Measurements from ENCODE around the gene SURF2. TPM values are rescaled to one million over a fixed set of nuclear protein-coding genes. Genes with fewer than 3 reads are reported as not detected.
"Not testable (repeated sequence)": the region's sequence is repeated elsewhere in the genome, so short reads cannot be mapped to it uniquely, and the experiment has no call there.

The SURF2 gene
- total RNA-seq, 4 donors from 2014 or later = 8.4 to 25.5 (median 13.4) TPM

DNA sequence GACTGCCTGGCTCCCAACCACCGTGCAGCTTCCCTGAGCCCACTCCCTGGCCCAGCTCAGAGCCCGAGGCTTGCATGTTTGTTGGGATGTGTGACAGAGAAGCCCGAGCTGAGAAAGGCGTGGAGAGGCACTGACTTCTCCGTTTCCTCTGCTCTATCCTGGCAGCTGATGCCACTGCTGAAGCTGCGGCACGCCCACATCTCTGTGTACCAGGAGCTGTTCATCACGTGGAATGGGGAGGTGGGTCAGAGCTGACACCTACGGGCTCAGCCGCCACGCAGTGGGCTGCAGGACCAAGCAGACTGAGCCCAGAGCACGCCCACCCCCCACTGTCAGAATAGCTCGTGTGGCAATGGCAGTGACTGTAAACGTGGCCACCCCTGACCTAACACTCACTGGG, 29.1 kb downstream of the SURF2 start:
- ATAC-seq (ENCODE audit: low FRiP score) (no peak), DNase-seq (ENCODE audit: low spot score) (no peak)
- TF ChIP-seq, protein P1, sequence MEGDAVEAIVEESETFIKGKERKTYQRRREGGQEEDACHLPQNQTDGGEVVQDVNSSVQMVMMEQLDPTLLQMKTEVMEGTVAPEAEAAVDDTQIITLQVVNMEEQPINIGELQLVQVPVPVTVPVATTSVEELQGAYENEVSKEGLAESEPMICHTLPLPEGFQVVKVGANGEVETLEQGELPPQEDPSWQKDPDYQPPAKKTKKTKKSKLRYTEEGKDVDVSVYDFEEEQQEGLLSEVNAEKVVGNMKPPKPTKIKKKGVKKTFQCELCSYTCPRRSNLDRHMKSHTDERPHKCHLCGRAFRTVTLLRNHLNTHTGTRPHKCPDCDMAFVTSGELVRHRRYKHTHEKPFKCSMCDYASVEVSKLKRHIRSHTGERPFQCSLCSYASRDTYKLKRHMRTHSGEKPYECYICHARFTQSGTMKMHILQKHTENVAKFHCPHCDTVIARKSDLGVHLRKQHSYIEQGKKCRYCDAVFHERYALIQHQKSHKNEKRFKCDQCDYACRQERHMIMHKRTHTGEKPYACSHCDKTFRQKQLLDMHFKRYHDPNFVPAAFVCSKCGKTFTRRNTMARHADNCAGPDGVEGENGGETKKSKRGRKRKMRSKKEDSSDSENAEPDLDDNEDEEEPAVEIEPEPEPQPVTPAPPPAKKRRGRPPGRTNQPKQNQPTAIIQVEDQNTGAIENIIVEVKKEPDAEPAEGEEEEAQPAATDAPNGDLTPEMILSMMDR (IDR thresholded peaks at IDR 0.05) = no peak

DNA sequence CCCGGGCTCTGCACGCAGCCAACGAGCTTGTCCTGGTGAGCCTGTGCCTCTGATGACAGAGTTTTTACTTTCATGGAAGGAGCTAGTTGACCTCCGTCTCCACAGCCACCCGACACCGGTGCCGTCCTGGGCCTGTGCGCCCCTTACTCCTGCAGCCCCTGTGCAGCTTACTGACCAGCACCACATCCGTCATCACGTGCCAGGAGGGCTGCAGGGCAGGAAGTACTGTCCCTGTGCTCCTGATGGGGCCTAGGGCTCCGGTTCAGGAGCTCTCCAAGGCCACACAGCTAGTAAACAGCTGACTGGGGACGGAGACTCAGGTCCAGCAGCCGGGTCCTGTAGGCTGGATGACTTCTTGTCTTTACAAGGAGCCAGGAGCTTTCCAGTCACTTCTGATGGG, 30.0 kb downstream of the SURF2 start:
- DNase-seq (ENCODE audit: low spot score) (no peak), ATAC-seq (ENCODE audit: low FRiP score) (no peak)
- TF ChIP-seq, protein P1 (IDR thresholded peaks at IDR 0.05) = no peak

DNA sequence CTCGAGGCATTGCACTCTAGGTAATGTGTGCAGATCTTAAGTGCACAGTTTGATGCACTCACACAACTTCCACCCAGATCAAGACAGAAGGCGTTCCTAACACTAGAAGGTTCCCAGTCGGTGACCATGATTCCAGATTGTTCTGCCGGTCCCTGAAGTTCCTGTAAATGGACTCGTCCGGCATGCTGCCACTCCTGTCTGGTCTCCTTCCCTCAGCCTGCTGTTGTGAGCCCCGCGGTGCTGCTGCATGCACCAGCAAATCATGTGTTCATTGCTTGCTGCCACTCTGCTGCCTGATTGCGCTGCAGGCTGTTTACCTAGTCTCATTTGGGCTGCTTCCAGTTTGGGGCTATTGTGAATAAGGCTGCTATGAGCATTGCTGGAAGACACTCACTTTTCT, 31.3 kb downstream of the SURF2 start:
- TF ChIP-seq, protein P1 (IDR thresholded peaks at IDR 0.05) = no peak
- no peak for DNase-seq (ENCODE audit: low spot score)
- no peak for ATAC-seq (ENCODE audit: low FRiP score)

DNA sequence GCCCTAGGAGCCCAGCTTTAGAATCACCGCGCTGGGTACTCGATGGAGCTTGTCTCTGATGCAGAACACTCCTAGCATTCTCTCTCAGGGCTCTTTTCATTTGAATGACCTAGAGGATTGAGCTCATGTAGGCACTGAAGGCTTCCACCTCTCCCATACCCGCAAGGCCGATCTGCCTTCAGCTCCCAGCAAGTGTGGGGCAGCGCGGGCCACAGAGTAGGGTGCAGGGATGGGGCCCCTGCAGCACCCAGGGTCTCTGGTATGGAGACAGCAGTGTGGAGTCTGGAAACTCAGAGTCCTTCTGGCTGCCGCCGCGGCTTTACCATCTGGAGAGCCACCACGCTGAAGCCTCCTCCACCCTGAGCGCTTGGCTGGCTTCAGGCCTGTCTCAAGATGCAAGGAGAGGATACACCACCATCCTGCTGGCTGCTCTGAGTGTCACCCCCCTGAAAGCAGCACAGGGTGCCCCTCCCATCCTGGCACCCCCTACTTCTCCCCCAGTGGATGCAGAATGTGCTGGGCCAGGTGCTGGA, 32.7 kb downstream of the SURF2 start:
- TF ChIP-seq, protein P1 (IDR thresholded peaks at IDR 0.05) = no peak
- ATAC-seq (ENCODE audit: low FRiP score) = no peak
- no peak for DNase-seq (ENCODE audit: low spot score)

DNA sequence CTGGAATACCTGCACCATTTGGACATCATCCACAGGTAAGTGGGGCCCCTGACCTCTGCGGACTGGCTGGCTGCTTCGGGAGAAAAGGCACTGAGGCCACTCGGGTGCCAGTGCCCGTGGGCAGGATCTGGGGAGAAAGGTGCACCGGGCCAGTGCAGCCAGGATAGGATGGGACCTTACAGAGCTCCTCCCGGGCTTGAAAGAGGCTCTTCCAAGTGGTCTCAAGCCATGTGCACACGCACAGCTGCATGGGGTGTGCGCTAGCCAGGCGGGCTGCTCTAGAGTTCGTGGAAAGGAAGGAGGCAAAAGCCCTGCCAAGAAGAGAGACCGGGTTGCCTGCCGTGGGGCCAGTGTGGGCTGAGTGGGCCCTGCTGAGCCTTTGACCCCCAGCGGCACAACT, 33.2 kb downstream of the SURF2 start:
- DNase-seq (ENCODE audit: low spot score) = no peak
- TF ChIP-seq, protein P1 (IDR thresholded peaks at IDR 0.05) = no peak
- no peak for ATAC-seq (ENCODE audit: low FRiP score)

DNA sequence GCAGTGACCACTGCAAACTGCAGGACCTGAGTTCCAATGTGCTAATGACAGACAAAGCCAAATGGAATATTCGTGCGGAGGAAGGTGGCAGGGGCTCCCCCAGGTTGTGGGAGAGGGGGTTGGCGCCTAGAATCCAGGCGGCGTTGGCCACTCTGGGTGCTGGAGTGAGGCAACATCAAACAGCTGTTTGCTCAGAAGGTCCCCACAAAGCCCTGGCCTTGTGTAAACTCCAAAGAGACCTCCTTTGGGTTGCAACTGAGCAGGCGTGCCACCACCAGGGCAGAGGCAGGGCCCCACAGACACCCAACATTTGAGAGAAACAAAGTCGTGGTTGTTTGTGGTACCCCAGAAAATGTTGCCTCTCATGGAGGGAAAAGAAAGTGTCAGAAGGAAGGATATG, 34.4 kb downstream of the SURF2 start:
- TF ChIP-seq, protein P1 (IDR thresholded peaks at IDR 0.05) = no peak
- DNase-seq (ENCODE audit: low spot score) = no peak
- no peak for ATAC-seq (ENCODE audit: low FRiP score)

DNA sequence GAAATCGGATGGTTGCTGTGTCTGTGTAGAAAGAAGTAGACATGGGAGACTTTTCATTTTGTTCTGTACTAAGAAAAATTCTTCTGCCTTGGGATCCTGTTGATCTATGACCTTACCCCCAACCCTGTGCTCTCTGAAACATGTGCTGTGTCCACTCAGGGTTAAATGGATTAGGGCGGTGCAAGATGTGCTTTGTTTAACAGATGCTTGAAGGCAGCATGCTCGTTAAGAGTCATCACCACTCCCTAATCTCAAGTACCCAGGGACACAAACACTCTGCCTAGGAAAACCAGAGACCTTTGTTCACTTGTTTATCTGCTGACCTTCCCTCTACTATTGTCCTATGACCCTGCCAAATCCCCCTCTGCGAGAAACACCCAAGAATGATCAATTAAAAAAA, 35.1 kb downstream of the SURF2 start:
- DNase-seq (ENCODE audit: low spot score); ATAC-seq (ENCODE audit: low FRiP score): not testable (repeated sequence)

DNA sequence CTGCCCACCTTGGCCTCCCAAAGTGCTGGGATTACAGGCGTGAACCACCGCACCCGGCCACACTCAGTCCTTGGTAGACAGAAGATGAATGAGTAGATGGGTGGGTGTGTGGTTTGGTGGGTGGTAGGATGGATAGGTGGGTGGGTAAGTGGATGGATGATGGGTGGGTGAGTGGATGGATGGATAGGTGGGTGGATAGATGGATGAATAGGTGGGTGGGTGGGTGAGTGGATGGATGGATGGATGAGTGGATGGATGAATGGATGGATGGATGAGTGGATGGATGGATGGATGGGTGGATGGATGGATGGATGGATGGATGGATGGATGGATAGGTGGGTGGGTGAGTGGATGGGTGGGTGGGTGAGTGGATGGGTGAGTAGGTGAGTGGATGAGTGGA, 36.0 kb downstream of the SURF2 start:
- not testable (repeated sequence) for DNase-seq (ENCODE audit: low spot score); ATAC-seq (ENCODE audit: low FRiP score)
